ENCODE measurements around the gene SMOC1. TPM values are rescaled to one million over a fixed set of nuclear protein-coding genes. Genes with fewer than 3 reads are reported as not detected.

SMOC1 gene
- total RNA-seq, 1 donor from 2014 or later, result not detected

GRCh38 chr14:69964841-69965240 is 85.6 kb downstream of the SMOC1 start:
- Mint-ChIP-seq H3K4me3 (no peak overlapping the region), H3K27me3 (peaks cover 11% of the 10 kb centered on the region), H3K4me1 (no peaks in the 10 kb centered on the region), H3K9me3 (no peaks in the 10 kb centered on the region), H3K27ac (no peak overlapping the region), H3K36me3 (ENCODE audit: low read depth) (no peaks in the 10 kb centered on the region)
- ATAC-seq (ENCODE audit: low read depth), result no peak
- ChIA-PET CTCF (no interaction called here), POLR2A (no interaction called here)
- no peak for TF ChIP-seq CTCF (IDR thresholded peaks at IDR 0.05)
- intact Hi-C loops (cut with micrococcal nuclease), result no loop called here
- no peak for DNase-seq

- POLR2A ChIA-PET, result no interaction called here
- CTCF ChIA-PET, result no interaction called here
- H3K4me1 Mint-ChIP-seq, result no peaks in the 10 kb centered on the region
- no peak overlapping the region for H3K4me3 Mint-ChIP-seq
- ATAC-seq (ENCODE audit: low read depth) (no peak), DNase-seq (no peak)
- H3K27me3 Mint-ChIP-seq, result peaks cover 10% of the 10 kb centered on the region
- no peak for TF ChIP-seq CTCF (IDR thresholded peaks at IDR 0.05)
- H3K9me3 Mint-ChIP-seq, result no peaks in the 10 kb centered on the region
- intact Hi-C loops (cut with micrococcal nuclease), result no loop called here
- no peak overlapping the region for H3K27ac Mint-ChIP-seq
- no peaks in the 10 kb centered on the region for H3K36me3 Mint-ChIP-seq (ENCODE audit: low read depth)
Observed at GRCh38 chr14:69968132-69968531, 88.9 kb downstream of the SMOC1 start.

- ATAC-seq (ENCODE audit: low read depth) (no peak), DNase-seq (no peak)
- Mint-ChIP-seq H3K27ac (no peak overlapping the region), H3K4me3 (no peak overlapping the region), H3K4me1 (no peaks in the 10 kb centered on the region), H3K36me3 (ENCODE audit: low read depth) (no peaks in the 10 kb centered on the region), H3K27me3 (peaks cover 5% of the 10 kb centered on the region), H3K9me3 (no peaks in the 10 kb centered on the region)
- ChIA-PET POLR2A (no interaction called here), CTCF (no interaction called here)
- intact Hi-C loops (cut with micrococcal nuclease), result no loop called here
- TF ChIP-seq CTCF (IDR thresholded peaks at IDR 0.05), result no peak
Observed at GRCh38 chr14:69968681-69969080, 89.5 kb downstream of the SMOC1 start.

GRCh38 chr14:69972755-69973154 is 93.5 kb downstream of the SMOC1 start:
- TF ChIP-seq CTCF (IDR thresholded peaks at IDR 0.05), result no peak
- no peak overlapping the region for H3K27ac Mint-ChIP-seq
- H3K36me3 Mint-ChIP-seq (ENCODE audit: low read depth), result no peaks in the 10 kb centered on the region
- H3K9me3 Mint-ChIP-seq, result no peaks in the 10 kb centered on the region
- intact Hi-C loops (cut with micrococcal nuclease), result no loop called here
- ChIA-PET POLR2A (no interaction called here), CTCF (no interaction called here)
- ATAC-seq (ENCODE audit: low read depth), result no peak
- H3K4me3 Mint-ChIP-seq, result no peak overlapping the region
- H3K27me3 Mint-ChIP-seq, result peaks cover 15% of the 10 kb centered on the region
- H3K4me1 Mint-ChIP-seq, result no peaks in the 10 kb centered on the region
- no peak for DNase-seq

GRCh38 chr14:69973846-69974245 is 94.6 kb downstream of the SMOC1 start:
- H3K4me1 Mint-ChIP-seq, result no peaks in the 10 kb centered on the region
- intact Hi-C loops (cut with micrococcal nuclease), result no loop called here
- H3K27me3 Mint-ChIP-seq, result peaks cover 15% of the 10 kb centered on the region
- ChIA-PET CTCF (no interaction called here), POLR2A (no interaction called here)
- no peak for ATAC-seq (ENCODE audit: low read depth)
- no peak for DNase-seq
- H3K4me3 Mint-ChIP-seq, result no peak overlapping the region
- H3K36me3 Mint-ChIP-seq (ENCODE audit: low read depth), result no peaks in the 10 kb centered on the region
- no peak overlapping the region for H3K27ac Mint-ChIP-seq
- TF ChIP-seq CTCF (IDR thresholded peaks at IDR 0.05), result no peak
- no peaks in the 10 kb centered on the region for H3K9me3 Mint-ChIP-seq

Data from activated B cell treated with CpG ODN at 0.5 μM for 24 hours (primary cell).